HG02588 (cell line): ENCODE data around the gene GPC5.

Source experiments
- ATAC-seq: cut with Tn5 transposase; IDR thresholded peaks from one replicate; pipeline ENCODE4 v1.9.1; 2021; ENCODE audit warnings: mild to moderate bottlenecking, moderate library complexity; ENCODE audit not compliant: unreplicated experiment

Gene GPC5

GRCh38 chr13:91702411-91702810 is 304.0 kb downstream of the GPC5 start:
- ATAC-seq = no peak

- ATAC-seq = no peak
These were observed 306.0 kb downstream of the GPC5 start for GRCh38 chr13:91704398-91704797.

- ATAC-seq = no peak
These were observed 310.1 kb downstream of the GPC5 start for GRCh38 chr13:91708558-91708957.

DNA sequence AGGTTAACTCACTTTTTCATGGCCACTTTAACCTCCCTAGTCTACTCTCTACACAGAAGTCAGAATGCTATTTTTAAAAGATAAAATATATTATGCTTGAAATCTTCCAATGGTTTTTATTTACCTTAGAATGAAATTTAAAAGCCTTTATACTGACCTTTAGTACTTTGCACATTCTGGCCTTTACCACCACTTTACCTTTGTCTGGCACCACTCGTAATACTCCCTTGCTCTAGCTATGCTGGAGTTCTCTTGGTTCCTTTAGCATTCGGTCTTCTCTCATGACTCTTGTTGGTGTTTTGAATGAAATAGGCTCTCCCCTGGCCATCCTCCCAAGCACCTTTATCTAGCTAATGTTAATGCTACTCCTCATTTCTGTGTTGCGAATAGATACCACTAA is 310.8 kb downstream of the GPC5 start:
- no peak for ATAC-seq

DNA sequence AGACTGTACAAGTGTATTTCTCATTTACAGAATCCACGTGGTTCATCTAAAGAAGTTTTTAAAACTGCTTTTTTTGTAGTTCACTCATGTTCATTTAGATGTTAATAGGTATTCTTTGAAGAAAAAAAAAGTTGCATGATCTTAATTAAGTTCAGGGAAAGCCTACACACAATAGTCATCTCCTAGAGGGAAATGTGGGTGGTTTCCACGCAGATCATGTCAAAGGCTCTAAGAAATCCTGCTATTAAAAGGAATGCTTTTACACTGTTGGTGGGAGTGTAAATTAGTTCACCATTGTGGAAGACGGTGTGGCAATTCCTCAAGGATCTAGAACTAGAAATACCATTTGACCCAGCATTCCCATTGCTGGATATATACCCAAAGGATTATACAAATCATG is 312.3 kb downstream of the GPC5 start:
- no peak for ATAC-seq

- no peak for ATAC-seq
These were observed 316.4 kb downstream of the GPC5 start for GRCh38 chr13:91714855-91715254.

DNA sequence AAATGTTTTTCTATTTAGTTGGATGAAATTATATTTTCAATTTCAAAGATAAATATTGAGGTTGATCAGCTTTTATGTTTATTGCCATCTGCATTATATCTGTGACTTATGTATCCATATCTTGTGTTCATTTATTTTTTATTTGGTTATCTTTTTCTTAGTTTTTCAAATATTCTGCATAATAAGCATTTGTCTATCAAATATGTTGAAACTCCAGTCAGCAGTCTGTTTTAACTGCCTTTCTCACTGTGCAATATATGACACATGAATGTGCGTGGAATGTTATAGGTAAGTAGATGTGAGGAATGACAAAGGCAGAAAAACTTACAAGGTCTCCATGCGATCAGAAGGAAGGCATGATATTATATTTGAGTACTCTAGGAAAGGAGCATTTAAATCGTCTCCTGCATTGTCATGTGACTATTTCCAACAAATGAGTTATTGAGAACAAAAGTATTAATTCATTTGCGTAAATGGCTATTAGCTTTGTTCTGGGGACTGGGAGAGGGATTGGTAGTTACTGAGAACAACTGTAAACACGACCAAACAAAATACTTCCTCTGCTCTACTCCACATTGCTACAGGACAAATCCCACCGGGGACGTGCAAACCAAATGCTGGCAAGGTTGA is 318.1 kb downstream of the GPC5 start:
- no peak for ATAC-seq

- ATAC-seq = no peak
These were observed 320.6 kb downstream of the GPC5 start for GRCh38 chr13:91719033-91719432.

DNA sequence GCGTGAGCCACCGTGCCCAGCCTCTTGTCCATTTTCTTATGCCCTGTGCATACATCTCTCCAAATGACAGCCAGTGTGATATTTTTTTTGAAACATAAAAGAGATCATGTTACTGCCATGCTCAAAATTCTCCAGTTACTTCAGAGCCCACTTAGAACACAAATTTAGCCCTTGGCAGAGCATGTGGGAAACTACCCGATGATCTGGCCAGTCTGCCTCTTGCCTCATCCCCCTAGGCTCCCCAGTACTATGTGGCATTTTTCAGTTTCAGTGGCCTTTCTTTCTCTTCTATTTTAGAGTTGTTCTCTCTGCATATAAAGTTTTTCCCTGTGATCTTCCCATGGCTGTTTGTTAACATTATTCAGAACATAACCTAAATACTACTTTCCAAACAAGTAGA is 323.0 kb downstream of the GPC5 start:
- ATAC-seq = no peak

DNA sequence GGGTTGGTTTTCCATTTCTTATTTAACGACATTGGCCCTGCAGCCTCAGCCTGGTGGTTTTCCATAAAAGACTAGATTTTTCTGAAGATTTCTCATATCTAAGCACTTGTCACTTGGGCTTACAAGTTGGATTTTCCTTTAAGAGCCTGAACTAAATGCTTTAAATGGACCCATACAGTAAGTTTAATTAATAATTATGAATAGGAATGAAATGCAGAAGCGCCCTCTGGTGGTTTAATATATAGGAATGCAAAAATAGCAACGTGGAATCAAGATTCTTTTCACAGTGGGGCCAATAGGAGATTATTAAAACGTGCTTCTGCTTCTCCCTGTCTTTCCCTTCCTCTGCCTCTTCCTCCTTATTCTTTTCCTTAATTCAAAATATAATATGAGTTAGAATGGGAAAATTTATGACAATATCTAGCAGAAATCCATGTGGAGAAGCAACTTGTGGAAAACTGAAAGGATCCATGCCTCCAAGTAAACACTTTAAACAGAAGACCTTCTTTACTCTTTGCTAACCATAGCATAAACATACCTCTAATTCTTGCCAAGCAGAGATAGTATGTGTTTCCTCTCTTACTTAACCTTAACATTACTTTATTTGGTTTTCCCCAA is 324.0 kb downstream of the GPC5 start:
- ATAC-seq = no peak

DNA sequence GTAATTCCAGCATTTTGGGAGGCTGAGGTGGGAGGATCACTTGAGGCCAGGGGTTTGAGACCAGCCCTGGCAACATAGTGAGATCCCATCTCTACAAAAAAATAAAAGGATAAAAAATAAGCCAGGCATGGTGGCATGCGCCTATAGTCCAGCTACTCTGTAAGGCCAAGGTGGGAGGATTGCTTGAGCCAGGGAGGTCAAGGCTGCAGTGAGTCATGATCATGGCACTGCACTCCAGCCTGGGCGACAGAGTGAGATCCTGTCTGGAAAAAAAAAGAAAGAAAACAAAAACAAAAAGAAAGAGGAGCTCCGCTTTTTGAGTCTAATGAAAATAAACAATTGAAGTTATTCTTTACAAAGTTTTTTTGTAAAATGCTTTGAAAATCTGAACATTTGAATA is 326.2 kb downstream of the GPC5 start:
- no peak for ATAC-seq

DNA sequence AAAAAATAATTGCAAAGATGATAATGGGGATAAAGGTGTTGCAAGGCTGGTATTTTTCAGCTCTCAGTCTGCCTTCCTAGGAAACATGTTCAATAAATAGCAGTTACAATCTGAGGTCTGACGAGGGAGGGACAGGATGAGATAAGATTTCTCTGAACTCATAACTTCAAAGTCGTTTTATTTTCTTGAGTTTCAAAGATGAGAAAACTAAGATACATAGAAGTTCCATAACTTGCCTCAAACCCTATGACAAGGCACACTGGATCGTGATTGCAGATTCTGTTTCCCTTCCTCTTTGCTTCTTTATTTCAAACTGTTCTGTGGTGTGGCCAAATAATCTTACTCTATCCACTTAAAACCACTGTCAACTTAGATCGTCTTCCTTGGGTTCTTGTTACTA is 327.2 kb downstream of the GPC5 start:
- no peak for ATAC-seq

DNA sequence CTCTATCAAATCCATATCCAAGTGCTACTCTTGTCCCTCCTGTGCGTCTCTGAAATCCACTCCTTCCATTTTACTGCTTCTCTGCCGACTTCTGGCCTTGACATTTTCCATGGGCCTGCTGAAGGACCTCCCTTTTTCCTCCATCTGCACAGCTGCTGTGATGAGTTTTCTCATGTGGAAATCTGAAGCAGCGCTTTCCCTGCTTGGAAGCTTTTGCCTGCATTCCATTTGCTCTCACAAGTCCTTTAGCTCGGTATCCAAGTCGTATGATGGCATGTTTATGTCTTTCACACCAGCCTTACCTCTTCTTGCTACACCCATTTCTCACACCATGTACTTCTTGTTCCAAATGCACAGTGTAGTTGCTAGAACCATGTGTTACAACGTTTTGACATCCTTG is 328.2 kb downstream of the GPC5 start:
- no peak for ATAC-seq

GRCh38 chr13:91729859-91730258 is 331.4 kb downstream of the GPC5 start:
- no peak for ATAC-seq

DNA sequence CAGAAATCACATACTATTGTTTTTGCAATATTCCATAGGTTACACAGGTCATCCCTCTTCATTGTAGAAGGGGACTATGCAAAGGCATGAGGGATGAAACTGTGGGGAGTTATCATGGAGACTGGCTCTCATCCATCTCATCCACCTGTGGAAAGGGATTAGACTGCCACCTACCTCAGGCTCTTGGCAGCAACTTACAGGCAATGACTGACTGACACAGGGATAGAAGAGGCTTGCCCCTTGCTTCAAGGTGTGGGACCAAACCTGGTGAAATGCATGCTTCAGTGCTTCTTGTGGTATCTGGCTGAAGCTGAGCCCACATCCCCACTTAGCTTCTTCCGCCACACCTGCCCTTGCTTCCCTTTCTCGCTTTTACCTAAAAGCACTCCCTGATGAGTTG is 341.3 kb downstream of the GPC5 start:
- ATAC-seq = no peak

DNA sequence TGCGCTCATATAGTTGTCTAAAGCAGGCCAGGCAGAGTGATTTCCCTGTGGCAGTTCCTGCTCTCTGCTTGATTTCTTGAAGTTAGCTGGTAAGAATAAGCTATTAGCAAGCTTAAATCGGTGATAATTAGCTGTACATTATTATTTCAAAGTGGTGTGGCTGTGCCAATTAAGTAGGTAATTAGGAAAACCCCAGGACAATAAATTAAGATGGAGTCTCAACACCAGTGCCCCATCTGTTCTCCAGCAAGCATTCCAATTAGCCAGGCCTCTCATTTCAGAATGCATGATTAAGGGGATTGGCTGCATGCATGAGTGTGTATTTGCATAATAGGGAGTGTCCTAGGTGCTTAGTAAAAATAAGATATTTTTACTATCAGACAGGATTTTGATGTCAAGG is 342.3 kb downstream of the GPC5 start:
- ATAC-seq = no peak

DNA sequence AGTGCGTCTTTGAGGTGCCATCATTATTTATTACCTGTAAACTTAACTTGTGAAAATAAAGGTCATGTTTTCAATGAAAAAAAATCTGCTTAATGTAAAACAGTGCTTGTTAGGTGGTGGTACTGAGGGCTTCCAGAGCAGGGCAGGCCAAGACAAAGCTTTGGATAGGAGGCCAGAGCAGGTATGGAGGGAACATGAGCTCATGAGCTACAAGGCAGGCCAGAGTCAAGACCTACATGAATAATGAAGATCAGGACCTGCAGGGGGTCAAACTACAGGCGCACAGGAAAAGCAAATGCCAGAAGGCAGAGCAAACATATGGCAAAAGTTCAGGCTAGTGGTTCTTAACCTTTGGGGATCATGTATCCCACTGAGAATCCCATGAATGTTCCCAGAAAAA is 343.5 kb downstream of the GPC5 start:
- no peak for ATAC-seq

GRCh38 chr13:91744284-91744683 is 345.9 kb downstream of the GPC5 start:
- ATAC-seq = no peak

- no peak for ATAC-seq
These were observed 347.5 kb downstream of the GPC5 start for GRCh38 chr13:91745967-91746366.

DNA sequence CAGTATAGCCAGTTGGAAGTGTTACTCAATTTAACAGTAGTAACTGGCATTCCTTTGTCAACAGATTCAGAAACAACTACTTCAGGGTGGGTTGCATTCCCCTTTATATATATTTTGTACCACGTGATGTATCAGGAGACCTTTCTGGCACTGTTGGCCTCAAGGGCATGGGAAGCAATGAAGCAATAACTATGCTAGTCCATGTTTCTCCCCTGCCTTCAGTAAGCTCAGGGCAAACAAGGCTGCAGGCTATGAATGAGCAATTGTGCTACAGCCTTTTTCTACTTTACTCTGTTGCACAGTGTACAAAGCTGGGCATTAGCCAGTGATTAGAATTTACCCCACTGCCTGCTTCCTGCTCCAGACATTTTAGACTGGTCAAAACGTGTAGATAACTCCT is 348.8 kb downstream of the GPC5 start:
- no peak for ATAC-seq

- ATAC-seq = no peak
These were observed 350.1 kb downstream of the GPC5 start for GRCh38 chr13:91748416-91749089.

- no peak for ATAC-seq
These were observed 360.3 kb downstream of the GPC5 start for GRCh38 chr13:91758724-91759123.

- no peak for ATAC-seq
These were observed 364.5 kb downstream of the GPC5 start for GRCh38 chr13:91762957-91763356.
